Astrocyte (in vitro differentiated cells and primary cell): Measurements from ENCODE around the gene CDC20. TPM values are rescaled to one million over a fixed set of nuclear protein-coding genes. Genes with fewer than 3 reads are reported as not detected.
A peak's percentile ranks its signal among the peaks of the same experiment; 100 is the strongest.

Experiments used
- DNase-seq: peaks from one replicate; pipeline ENCODE4 v3.0.0-alpha.2; 2010; ENCODE audit warnings: low read depth
- FAIRE-seq: peaks from 2 replicates; lab custom pipeline; 2011; peaks lifted over from hg19 to GRCh38; lab: Jason Lieb, UNC
- H2AFZ ChIP-seq: 2 replicates; pipeline ENCODE4 v1.6.0; 2012; ENCODE audit warnings: low read depth, low read length, inconsistent platforms
- H3K27ac ChIP-seq: 2 replicates; pipeline ENCODE4 v1.5.1; 2011; ENCODE audit warnings: low read depth, low read length, inconsistent platforms
- H3K27me3 ChIP-seq: 2 replicates; pipeline ENCODE4 v1.6.0; 2011; ENCODE audit warnings: low read length, inconsistent platforms; ENCODE audit not compliant: insufficient read depth
- H3K36me3 ChIP-seq: 2 replicates; pipeline ENCODE4 v1.5.1; 2011; ENCODE audit warnings: low read length, inconsistent platforms; ENCODE audit not compliant: insufficient read depth
- H3K4me1 ChIP-seq: 2 replicates; pipeline ENCODE4 v1.5.1; 2011; ENCODE audit warnings: low read length, inconsistent platforms; ENCODE audit not compliant: insufficient read depth
- H3K4me2 ChIP-seq: 2 replicates; pipeline ENCODE4 v1.6.0; 2012; ENCODE audit warnings: low read length, inconsistent platforms
- H3K4me3 ChIP-seq: 2 replicates; pipeline ENCODE4 v1.5.1; 2011; ENCODE audit warnings: low read depth, mild to moderate bottlenecking, low read length, inconsistent platforms; ENCODE audit not compliant: insufficient read depth
- H3K79me2 ChIP-seq: 2 replicates; pipeline ENCODE4 v1.6.0; 2012; ENCODE audit warnings: mild to moderate bottlenecking, low read length, inconsistent platforms; ENCODE audit not compliant: insufficient read depth
- H3K9ac ChIP-seq: 2 replicates; pipeline ENCODE4 v1.6.0; 2012; ENCODE audit warnings: mild to moderate bottlenecking, low read length, inconsistent platforms
- H3K9me3 ChIP-seq: 2 replicates; pipeline ENCODE4 v1.5.1; 2012; ENCODE audit warnings: low read depth, mild to moderate bottlenecking, low read length, inconsistent platforms; ENCODE audit not compliant: insufficient read depth
- H4K20me1 ChIP-seq: 2 replicates; pipeline ENCODE4 v1.6.0; 2012; ENCODE audit warnings: low read length, inconsistent platforms; ENCODE audit not compliant: insufficient read depth
- H3K27ac Mint-ChIP-seq: one replicate; pipeline ENCODE4 v1.8.0; 2021; ENCODE audit warnings: mild to moderate bottlenecking, mixed read lengths; ENCODE audit not compliant: unreplicated experiment
- H3K27me3 Mint-ChIP-seq: one replicate; pipeline ENCODE4 v1.8.0; 2021; ENCODE audit warnings: low read depth, mixed read lengths; ENCODE audit not compliant: unreplicated experiment
- H3K36me3 Mint-ChIP-seq: one replicate; pipeline ENCODE4 v1.8.0; 2021; ENCODE audit warnings: low read depth, mixed read lengths; ENCODE audit not compliant: unreplicated experiment
- H3K4me1 Mint-ChIP-seq: one replicate; pipeline ENCODE4 v1.8.0; 2021; ENCODE audit warnings: low read depth, mixed read lengths; ENCODE audit not compliant: unreplicated experiment
- H3K4me3 Mint-ChIP-seq: one replicate; pipeline ENCODE4 v1.8.0; 2021; ENCODE audit warnings: mild to moderate bottlenecking, moderate library complexity, mixed read lengths; ENCODE audit not compliant: unreplicated experiment
- H3K9me3 Mint-ChIP-seq: one replicate; pipeline ENCODE4 v1.8.0; 2021; ENCODE audit warnings: mild to moderate bottlenecking, mixed read lengths; ENCODE audit not compliant: unreplicated experiment
- CTCF ChIP-seq: IDR thresholded peaks from 2 replicates; pipeline ENCODE4 v1.5.1; 2011; ENCODE audit warnings: low read depth, mild to moderate bottlenecking, inconsistent platforms, low read length, moderate library complexity; ENCODE audit not compliant: insufficient read depth
- EZH2 ChIP-seq: IDR thresholded peaks from 2 replicates; pipeline ENCODE4 v1.6.1; 2012; ENCODE audit warnings: mild to moderate bottlenecking, low read length, inconsistent platforms; ENCODE audit not compliant: insufficient read depth
- total RNA-seq: library from RNA; stranded (reverse); gene quantifications from 2 replicates; pipeline ENCODE4 v1.2.1, GENCODE V29; 2021

The CDC20 gene
- total RNA-seq, 1 donor from 2014 or later: 14.5 TPM

- TF ChIP-seq EZH2: no peak
- TF ChIP-seq CTCF: no peak
- Histone ChIP-seq H3K4me2 (no peak overlapping the region), H3K9ac (no peak overlapping the region), H4K20me1 (peaks cover 12% of the 10 kb centered on the region), H3K79me2 (peaks cover 36% of the 10 kb centered on the region), H3K4me1 (peaks cover 43% of the 10 kb centered on the region), H3K36me3 (no peaks in the 10 kb centered on the region), H3K9me3 (no peaks in the 10 kb centered on the region), H3K27ac (no peak overlapping the region), H3K27me3 (no peaks in the 10 kb centered on the region), H3K4me3 (no peak overlapping the region), H2AFZ (no peak overlapping the region)
- no peak overlapping the region for H3K27ac Mint-ChIP-seq
- FAIRE-seq (no peak), DNase-seq (no peak)
- H3K4me3 Mint-ChIP-seq: no peak overlapping the region
- peaks cover 15% of the 10 kb centered on the region for H3K4me1 Mint-ChIP-seq
- H3K27me3 Mint-ChIP-seq: no peaks in the 10 kb centered on the region
- no peaks in the 10 kb centered on the region for H3K9me3 Mint-ChIP-seq
- peaks cover 3% of the 10 kb centered on the region for H3K36me3 Mint-ChIP-seq
Measured at GRCh38 chr1:43370564-43370963, 11.8 kb downstream of the CDC20 start.

- Mint-ChIP-seq H3K4me1 (peaks cover 6% of the 10 kb centered on the region), H3K4me3 (no peak overlapping the region), H3K27me3 (no peaks in the 10 kb centered on the region), H3K36me3 (peaks cover 2% of the 10 kb centered on the region), H3K9me3 (no peaks in the 10 kb centered on the region), H3K27ac (no peak overlapping the region)
- H2AFZ ChIP-seq: no peak overlapping the region
- no peaks in the 10 kb centered on the region for H3K27me3 ChIP-seq
- peak overlapping the region; percentile 78 for H3K27ac ChIP-seq
- TF ChIP-seq CTCF (no peak), EZH2 (no peak)
- peaks cover 20% of the 10 kb centered on the region for H3K79me2 ChIP-seq
- H3K4me2 ChIP-seq: peak overlapping the region; percentile 56
- H3K36me3 ChIP-seq: no peaks in the 10 kb centered on the region
- no peak overlapping the region for H3K4me3 ChIP-seq
- no peak for FAIRE-seq
- H3K4me1 ChIP-seq: peaks cover 27% of the 10 kb centered on the region
- H3K9me3 ChIP-seq: no peaks in the 10 kb centered on the region
- peak overlapping the region; percentile 13 for H3K9ac ChIP-seq
- H4K20me1 ChIP-seq: no peaks in the 10 kb centered on the region
- no peak for DNase-seq
Measured at GRCh38 chr1:43372172-43372571, 13.4 kb downstream of the CDC20 start.

GRCh38 chr1:43373066-43373940 lies 14.5 kb downstream of the CDC20 start:
- H3K36me3 Mint-ChIP-seq: peaks cover 2% of the 10 kb centered on the region
- peak overlapping the region; percentile 0 for H2AFZ ChIP-seq
- DNase-seq (peak; percentile 81), FAIRE-seq (peak; percentile 94)
- peaks cover 26% of the 10 kb centered on the region for H3K4me1 ChIP-seq
- H3K4me3 ChIP-seq: peak overlapping the region; percentile 2
- no peaks in the 10 kb centered on the region for H3K27me3 ChIP-seq
- TF ChIP-seq CTCF (no peak), EZH2 (no peak)
- peaks cover 4% of the 10 kb centered on the region for H3K4me1 Mint-ChIP-seq
- no peaks in the 10 kb centered on the region for H3K9me3 ChIP-seq
- H3K4me3 Mint-ChIP-seq: no peak overlapping the region
- H3K9me3 Mint-ChIP-seq: no peaks in the 10 kb centered on the region
- no peaks in the 10 kb centered on the region for H3K27me3 Mint-ChIP-seq
- H3K79me2 ChIP-seq: peaks cover 12% of the 10 kb centered on the region
- H3K9ac ChIP-seq: peak overlapping the region; percentile 25
- H3K27ac ChIP-seq: peak overlapping the region; percentile 78
- H3K4me2 ChIP-seq: peak overlapping the region; percentile 56
- no peaks in the 10 kb centered on the region for H4K20me1 ChIP-seq
- no peaks in the 10 kb centered on the region for H3K36me3 ChIP-seq
- H3K27ac Mint-ChIP-seq: no peak overlapping the region
